ENCODE results near the gene RCN1. TPM values are rescaled to one million over a fixed set of nuclear protein-coding genes. Genes with fewer than 3 reads are reported as not detected.

The RCN1 gene
- total and polyA plus RNA-seq, 9 of the 15 experiments (the other 6 are each of a cell fraction or from before 2014, with no cell fraction given), result 2.1 to 8.7 (median 7.2) TPM

GRCh38 chr11:32069361-32070058, 21.4 kb upstream of the RCN1 start (continued):
- TF ChIP-seq NFE2L1 (tag; IDR thresholded peaks at IDR 0.05; ENCODE audit: borderline replicate concordance, low read depth) (no peak), CC2D1A (IDR thresholded peaks at IDR 0.05) (no peak)
- TF ChIP-seq, protein P1, sequence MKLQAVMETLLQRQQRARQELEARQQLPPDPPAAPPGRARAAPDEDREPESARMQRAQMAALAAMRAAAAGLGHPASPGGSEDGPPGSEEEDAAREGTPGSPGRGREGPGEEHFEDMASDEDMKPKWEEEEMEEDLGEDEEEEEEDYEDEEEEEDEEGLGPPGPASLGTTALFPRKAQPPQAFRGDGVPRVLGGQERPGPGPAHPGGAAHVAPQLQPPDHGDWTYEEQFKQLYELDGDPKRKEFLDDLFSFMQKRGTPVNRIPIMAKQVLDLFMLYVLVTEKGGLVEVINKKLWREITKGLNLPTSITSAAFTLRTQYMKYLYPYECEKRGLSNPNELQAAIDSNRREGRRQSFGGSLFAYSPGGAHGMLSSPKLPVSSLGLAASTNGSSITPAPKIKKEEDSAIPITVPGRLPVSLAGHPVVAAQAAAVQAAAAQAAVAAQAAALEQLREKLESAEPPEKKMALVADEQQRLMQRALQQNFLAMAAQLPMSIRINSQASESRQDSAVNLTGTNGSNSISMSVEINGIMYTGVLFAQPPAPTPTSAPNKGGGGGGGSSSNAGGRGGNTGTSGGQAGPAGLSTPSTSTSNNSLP (IDR thresholded peaks at IDR 0.05; ENCODE audit: borderline replicate concordance, low read depth, low read length), result no peak

GRCh38 chr11:32070692-32071091, 20.2 kb upstream of the RCN1 start:
- no peak overlapping the region for H3K4me3 ChIP-seq
- BruUV-seq (replicated peaks), result no TSS peak
- intact Hi-C loops (cut with micrococcal nuclease) (no loop called here), in situ Hi-C loops (cut with MboI) (no loop called here)
- DNase-seq (ENCODE audit: extremely low read depth in 1 of 4, low spot score in 3 of 4), result no peak
- CTCF ChIA-PET (ENCODE audit: low intra/inter-chr PET ratio), result no interaction called here
- H4K20me1 ChIP-seq (replicated peaks; ENCODE audit: control insufficient read depth, insufficient read depth, low read length), result no peaks in the 10 kb centered on the region
- H3K36me3 ChIP-seq (ENCODE audit: control insufficient read depth, insufficient read depth, low read length), result no peaks in the 10 kb centered on the region
- no peaks in the 10 kb centered on the region for H3K79me2 ChIP-seq (ENCODE audit: control insufficient read depth, insufficient read depth, low read length)
- no peaks in the 10 kb centered on the region for H3K9me3 ChIP-seq (replicated peaks; ENCODE audit: control insufficient read depth, insufficient read depth, low read depth, low read length)
- no peak overlapping the region for H3K27ac ChIP-seq (ENCODE audit: extremely low read depth, low read depth, low read length)
- H3K9me1 ChIP-seq (ENCODE audit: control insufficient read depth, insufficient read depth, low read length), result no peaks in the 10 kb centered on the region
- ATAC-seq, result no peak
- no peak overlapping the region for H3K9ac ChIP-seq (ENCODE audit: insufficient read depth in 1 of 2, low read depth in 2 of 2, low read length in 2 of 2)
- POLR2A ChIA-PET, result no interaction called here
- no peaks in the 10 kb centered on the region for H3K4me1 ChIP-seq (replicated peaks in 1 of 2; ENCODE audit: control insufficient read depth in 2 of 2, insufficient read depth in 2 of 2, low read length in 2 of 2)
- peaks cover 10 to 26% of the 10 kb centered on the region in 2 experiments; a peak in 3 of 5 replicates for H3K27me3 ChIP-seq (ENCODE audit: control insufficient read depth in 2 of 2, insufficient read depth in 2 of 2, low read length in 2 of 2)
- WGBS (ENCODE audit: insufficient coverage, low coverage, missing lambda C conversion rate), result 0% methylated on average over 5 of the region's 5 CpGs
- H2AFZ ChIP-seq (ENCODE audit: low read depth, low read length), result no peak overlapping the region
- FAIRE-seq, result no peak
- H3K4me2 ChIP-seq (ENCODE audit: insufficient read depth, low read length), result no peak overlapping the region
- TF ChIP-seq ZNF197 (CRISPR knock-in tag; IDR thresholded peaks at IDR 0.05; ENCODE audit: low read depth), result no peak
- no peak for TF ChIP-seq MAFG (tag; conservative IDR thresholded peaks at IDR 0.05)
- TF ChIP-seq TAF7 (tag; IDR thresholded peaks at IDR 0.05), result no peak
- TF ChIP-seq SMARCE1 (IDR thresholded peaks at IDR 0.05), result no peak
- no peak for TF ChIP-seq TAF1 (IDR thresholded peaks at IDR 0.05; ENCODE audit: control insufficient read depth, extremely low read depth, insufficient read depth, low read length, severe bottlenecking)
- TF ChIP-seq SIN3B (IDR thresholded peaks at IDR 0.05; ENCODE audit: low read depth), result no peak
- no peak for TF ChIP-seq PRMT5 (CRISPR knock-in tag; IDR thresholded peaks at IDR 0.05)
- no peak for TF ChIP-seq RBM25 (IDR thresholded peaks at IDR 0.05; ENCODE audit: low read depth, low read length, severe bottlenecking)
- TF ChIP-seq HLTF (IDR thresholded peaks at IDR 0.05), result no peak
- no peak for TF ChIP-seq NUFIP1 (IDR thresholded peaks at IDR 0.05; ENCODE audit: partially characterized antibody)
- no peak for TF ChIP-seq PRDM10 (IDR thresholded peaks at IDR 0.05; ENCODE audit: partially characterized antibody)
- no peak for TF ChIP-seq ZNF668 (CRISPR knock-in tag; IDR thresholded peaks at IDR 0.05)
